Transverse colon (tissue), 4 donors: ENCODE measurements around the gene PKIB. TPM values are rescaled to one million over a fixed set of nuclear protein-coding genes. Genes with fewer than 3 reads are reported as not detected.

Experiments
- DNase-seq: peaks from one replicate; pipeline ENCODE4 v3.0.0-alpha.2; 2019
- H3K27ac ChIP-seq, 4 donors: fragments of 200-600 bp; sonication (generic); 2 replicates each; pipeline ENCODE4 v1.5.1; 2016 to 2018; ENCODE audit warnings: inconsistent platforms in 4 of 4
- H3K27me3 ChIP-seq: fragments of 200-600 bp; sonication (generic); 2 replicates; pipeline ENCODE4 v1.5.1; 2017; ENCODE audit warnings: inconsistent platforms
- H3K36me3 ChIP-seq, 4 donors: fragments of 200-600 bp; sonication (generic); 2 replicates each; pipeline ENCODE4 v1.5.1; 2017 to 2019; ENCODE audit warnings: inconsistent platforms in 4 of 4
- H3K4me1 ChIP-seq, 4 donors: fragments of 200-600 bp; sonication (generic); 2 replicates each; pipeline ENCODE4 v1.5.1; 2017 to 2020; ENCODE audit warnings: inconsistent platforms in 4 of 4
- H3K4me3 ChIP-seq, 4 donors: fragments of 200-600 bp; sonication (generic); 1 replicate in 1 of 4; 2 replicates in 3 of 4; pipeline versions ENCODE4 v1.5.1 to v1.6.1; 2017 to 2019; ENCODE audit warnings: inconsistent platforms in 4 of 4
- H3K9me3 ChIP-seq, 2 donors: fragments of 200-600 bp; sonication (generic); 2 replicates each; pipeline ENCODE4 v1.5.1; 2017 to 2019; ENCODE audit warnings: inconsistent platforms in 2 of 2
- EP300 ChIP-seq: sonication (generic); formaldehyde crosslinking; IDR thresholded peaks from one replicate; pipeline ENCODE4 v1.6.1; 2017; ENCODE audit warnings: antibody characterized with exemption, low read depth
- POLR2A ChIP-seq: fragments of 450-650 bp; IDR thresholded peaks from one replicate; pipeline ENCODE4 v1.6.1; 2016; ENCODE audit warnings: antibody characterized with exemption, mild to moderate bottlenecking, moderate library complexity
- POLR2AphosphoS5 ChIP-seq, 3 donors: sonication (generic); formaldehyde crosslinking; IDR thresholded peaks; one replicate each; pipeline ENCODE4 v1.6.1; 2016; ENCODE audit warnings: antibody characterized with exemption in 3 of 3
- WGBS, 2 donors: methylation state at CpG; one replicate each; pipeline ENCODE4 v1.1.5; 2018; ENCODE audit warnings: low coverage in 1 of 2; 5-methylcytosine and 5-hydroxymethylcytosine counted together
- in situ Hi-C, 4 donors: fragments of 200-750 bp; cut with MboI; loops; one replicate each; pipeline versions ENCODE4 v1.15.0 to v1.15.1; 2017; ENCODE audit warnings: low sequenced_read_pairs in 3 of 4, low pct_ligation_motif_present in 1 of 4, low pct_unique_long_range_greater_than_20kb in 1 of 4
- intact Hi-C: fragments of 100-400 bp; cut with DNase I; formaldehyde crosslinking; loops from one replicate; pipeline ENCODE4 v1.15.1; 2023; ENCODE audit warnings: low total_unique reads
- total RNA-seq, 4 donors: library from RNA; depleted of rRNA; stranded (reverse); fragments of >200 nt; gene quantifications; one replicate each; pipeline ENCODE4 v1.1.0, GENCODE V29; 2016
- TF ChIP-seq, protein P1 (sequence below), 5 experiments: fragments of 200-600 bp in 3 of 5; fragments of 450-650 bp in 2 of 5; sonication (generic) in 3 of 5; IDR thresholded peaks; 1 replicate in 2 of 5; 2 replicates in 3 of 5; pipeline ENCODE4 v1.5.1; 2016 to 2017; ENCODE audit warnings: antibody characterized with exemption in 5 of 5, inconsistent platforms in 3 of 5, mild to moderate bottlenecking in 2 of 5, moderate library complexity in 1 of 5

PKIB gene
- total RNA-seq, 4 donors from 2014 or later: 45.2 to 163 (median 96.1) TPM

- 41% methylated on average over 2 of the region's 2 CpGs; no CpG with 5 or more reads in 1 of the 2 donors for WGBS, 2 donors
- intact Hi-C loops: no loop called here
- Histone ChIP-seq H3K9me3 (no peaks in the 10 kb centered on the region), H3K4me1 (no peaks in the 10 kb centered on the region), H3K27ac (no peak overlapping the region), H3K27me3 (no peaks in the 10 kb centered on the region), H3K36me3 (no peaks in the 10 kb centered on the region), H3K4me3 (no peak overlapping the region)
- TF ChIP-seq, protein P1, sequence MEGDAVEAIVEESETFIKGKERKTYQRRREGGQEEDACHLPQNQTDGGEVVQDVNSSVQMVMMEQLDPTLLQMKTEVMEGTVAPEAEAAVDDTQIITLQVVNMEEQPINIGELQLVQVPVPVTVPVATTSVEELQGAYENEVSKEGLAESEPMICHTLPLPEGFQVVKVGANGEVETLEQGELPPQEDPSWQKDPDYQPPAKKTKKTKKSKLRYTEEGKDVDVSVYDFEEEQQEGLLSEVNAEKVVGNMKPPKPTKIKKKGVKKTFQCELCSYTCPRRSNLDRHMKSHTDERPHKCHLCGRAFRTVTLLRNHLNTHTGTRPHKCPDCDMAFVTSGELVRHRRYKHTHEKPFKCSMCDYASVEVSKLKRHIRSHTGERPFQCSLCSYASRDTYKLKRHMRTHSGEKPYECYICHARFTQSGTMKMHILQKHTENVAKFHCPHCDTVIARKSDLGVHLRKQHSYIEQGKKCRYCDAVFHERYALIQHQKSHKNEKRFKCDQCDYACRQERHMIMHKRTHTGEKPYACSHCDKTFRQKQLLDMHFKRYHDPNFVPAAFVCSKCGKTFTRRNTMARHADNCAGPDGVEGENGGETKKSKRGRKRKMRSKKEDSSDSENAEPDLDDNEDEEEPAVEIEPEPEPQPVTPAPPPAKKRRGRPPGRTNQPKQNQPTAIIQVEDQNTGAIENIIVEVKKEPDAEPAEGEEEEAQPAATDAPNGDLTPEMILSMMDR (IDR thresholded peaks at IDR 0.05): no peak
- no peak for TF ChIP-seq EP300
- no peak for TF ChIP-seq POLR2A
- no peak for TF ChIP-seq POLR2AphosphoS5 (IDR thresholded peaks at IDR 0.05)
- no peak for DNase-seq
- in situ Hi-C loops: no loop called here
Observed at GRCh38 chr6:122717350-122717749, 107.1 kb downstream of the PKIB start.

DNA sequence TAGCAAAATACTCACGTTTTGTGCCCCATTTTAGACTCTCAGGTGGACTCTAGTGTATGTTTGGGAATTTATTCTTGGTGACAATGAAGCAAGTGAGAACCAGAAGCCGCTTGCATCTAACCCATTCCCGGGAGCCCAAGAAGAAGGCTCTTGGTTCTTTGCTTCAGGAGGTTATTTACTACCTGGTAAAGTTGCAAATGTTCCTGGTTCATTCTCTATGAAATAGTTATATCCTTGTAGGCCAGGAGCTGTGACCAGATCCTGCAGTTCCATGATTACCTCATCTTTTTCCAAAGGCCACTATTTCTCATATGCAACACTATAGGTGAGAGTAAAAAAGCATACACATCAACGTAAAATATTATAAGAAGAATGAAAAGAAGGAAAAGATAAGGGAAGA, 108.4 kb downstream of the PKIB start:
- Histone ChIP-seq H3K27me3 (no peaks in the 10 kb centered on the region), H3K4me1 (no peaks in the 10 kb centered on the region), H3K27ac (no peak overlapping the region), H3K36me3 (no peaks in the 10 kb centered on the region), H3K9me3 (no peaks in the 10 kb centered on the region), H3K4me3 (no peak overlapping the region)
- intact Hi-C loops: no loop called here
- in situ Hi-C loops: no loop called here
- TF ChIP-seq POLR2AphosphoS5 (IDR thresholded peaks at IDR 0.05): no peak
- TF ChIP-seq, protein P1 (IDR thresholded peaks at IDR 0.05): no peak
- no peak for TF ChIP-seq EP300
- TF ChIP-seq POLR2A: no peak
- 79 to 88% methylated on average over 4 of the region's 4 CpGs for WGBS, 2 donors
- DNase-seq: no peak

GRCh38 chr6:122719176-122719575, 109.0 kb downstream of the PKIB start:
- in situ Hi-C loops: no loop called here
- DNase-seq: no peak
- Histone ChIP-seq H3K4me1 (no peaks in the 10 kb centered on the region), H3K36me3 (no peaks in the 10 kb centered on the region), H3K27me3 (no peaks in the 10 kb centered on the region), H3K9me3 (no peaks in the 10 kb centered on the region), H3K4me3 (no peak overlapping the region), H3K27ac (no peak overlapping the region)
- no peak for TF ChIP-seq EP300
- TF ChIP-seq, protein P1 (IDR thresholded peaks at IDR 0.05): no peak
- TF ChIP-seq POLR2AphosphoS5 (IDR thresholded peaks at IDR 0.05): no peak
- TF ChIP-seq POLR2A: no peak
- intact Hi-C loops: no loop called here

DNA sequence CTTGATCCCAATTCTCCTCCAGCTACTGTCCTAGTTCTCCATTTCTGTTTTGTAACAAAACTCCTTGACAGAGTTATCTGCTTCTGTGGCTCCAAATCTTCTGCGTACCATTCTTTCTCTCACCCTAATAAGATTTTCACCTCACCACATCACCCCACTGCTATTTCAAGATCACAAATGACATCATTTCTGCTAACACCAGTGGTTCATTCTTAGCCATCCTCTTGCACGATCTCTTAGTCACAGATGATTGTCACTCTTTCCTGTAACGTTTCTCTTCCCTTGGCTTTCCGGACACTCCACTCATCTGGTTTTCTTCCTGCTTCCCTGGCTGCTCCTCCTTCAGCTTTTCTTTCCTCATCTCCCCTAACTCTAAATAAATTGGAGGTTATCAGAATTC, 112.5 kb downstream of the PKIB start:
- TF ChIP-seq EP300 (no peak), POLR2A (no peak), POLR2AphosphoS5 (IDR thresholded peaks at IDR 0.05) (no peak)
- TF ChIP-seq, protein P1 (IDR thresholded peaks at IDR 0.05): no peak
- Histone ChIP-seq H3K4me1 (no peaks in the 10 kb centered on the region), H3K27ac (no peak overlapping the region), H3K27me3 (no peaks in the 10 kb centered on the region), H3K36me3 (no peaks in the 10 kb centered on the region), H3K4me3 (no peak overlapping the region), H3K9me3 (no peaks in the 10 kb centered on the region)
- in situ Hi-C loops (loop anchor here in 1 of 4 donors (10.0 kb wide), 1 partner anchor 228 kb away; no protein-coding TSS in a partner anchor), intact Hi-C loops (no loop called here)
- 68 to 83% methylated on average over 4 of the region's 4 CpGs for WGBS, 2 donors
- DNase-seq: no peak
